Peyer's patch (tissue), 4 donors: ENCODE measurements around the gene PPP6R1.

Source experiments
- CTCF ChIP-seq, 6 experiments: fragments of 450-650 bp in 4 of 6; fragments of 200-600 bp in 2 of 6; sonication (generic) in 1 of 6; IDR thresholded peaks; one replicate each; pipeline ENCODE4 v1.5.1; 2017 to 2019; ENCODE audit warnings: antibody characterized with exemption in 6 of 6, mild to moderate bottlenecking in 3 of 6, moderate library complexity in 1 of 6
- POLR2A ChIP-seq, 2 donors: fragments of 450-650 bp; IDR thresholded peaks; one replicate each; pipeline ENCODE4 v1.5.1; 2017; ENCODE audit warnings: antibody characterized with exemption in 2 of 2, mild to moderate bottlenecking in 2 of 2, moderate library complexity in 2 of 2

DNA sequence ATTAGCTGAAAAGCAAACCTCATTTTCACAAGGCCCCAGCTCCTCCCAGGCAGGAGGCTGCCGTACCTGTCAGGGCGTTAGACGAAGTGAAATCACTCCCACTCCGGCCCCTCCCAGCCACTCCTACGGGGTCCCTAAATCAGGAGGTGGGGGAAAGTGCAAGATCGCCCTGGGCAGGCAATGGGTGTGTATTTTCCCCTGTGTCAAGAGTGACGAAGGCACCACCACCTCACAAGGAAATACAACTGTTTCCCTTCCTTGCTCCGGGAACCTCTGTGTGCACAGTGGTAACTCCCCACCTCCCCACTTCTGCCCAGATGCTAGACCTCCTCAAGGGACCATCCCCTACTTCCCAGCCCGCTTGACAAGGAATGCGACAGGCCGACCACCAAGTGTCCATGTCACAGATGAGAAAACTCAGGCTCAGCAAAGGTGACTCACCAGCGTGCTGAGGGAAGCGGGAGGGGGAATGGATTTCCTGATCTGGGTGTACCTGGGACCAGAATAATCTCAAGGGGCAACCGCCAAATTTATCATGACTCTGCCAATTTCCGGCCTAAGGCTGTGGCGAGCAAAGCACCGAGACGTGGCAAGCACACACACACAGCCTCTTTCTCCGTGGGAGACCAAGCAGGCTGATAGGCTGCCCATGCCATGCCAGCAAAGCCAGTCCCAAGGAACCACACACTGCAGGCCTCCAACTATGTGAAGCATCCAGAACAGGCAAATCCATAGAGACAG lies 7.3 kb downstream of the PPP6R1 start:
- no peak for TF ChIP-seq CTCF (IDR thresholded peaks at IDR 0.05)
- no peak for TF ChIP-seq POLR2A (IDR thresholded peaks at IDR 0.05)
